Prostate gland (tissue), 2 donors: ENCODE measurements around the gene MEIOB. TPM values are rescaled to one million over a fixed set of nuclear protein-coding genes. Genes with fewer than 3 reads are reported as not detected.

Experiments
- DNase-seq: peaks from one replicate; pipeline ENCODE4 v3.0.0-alpha.2; 2019; ENCODE audit warnings: low spot score
- H3K27ac ChIP-seq, 2 donors: fragments of 200-600 bp; sonication (generic); 2 replicates each; pipeline ENCODE4 v1.5.1; 2017 to 2019
- H3K27me3 ChIP-seq: fragments of 200-600 bp; sonication (generic); replicated peaks from 2 replicates; pipeline ENCODE4 v1.5.1; 2019; ENCODE audit not compliant: insufficient read depth
- H3K36me3 ChIP-seq, 2 donors: fragments of 200-600 bp; sonication (generic); 1 replicate in 1 of 2; 2 replicates in 1 of 2; pipeline versions ENCODE4 v1.5.1 to v1.8.1; 2017 to 2019
- H3K4me1 ChIP-seq: fragments of 200-600 bp; sonication (generic); replicated peaks from 2 replicates; pipeline ENCODE4 v1.5.1; 2019
- H3K4me3 ChIP-seq, 2 donors: fragments of 200-600 bp; sonication (generic); 2 replicates each; pipeline ENCODE4 v1.5.1; 2017 to 2019
- H3K9me3 ChIP-seq: fragments of 200-600 bp; sonication (generic); 2 replicates; pipeline ENCODE4 v1.5.1; 2017
- POLR2A ChIP-seq: fragments of 450-650 bp; IDR thresholded peaks from one replicate; pipeline ENCODE4 v1.6.1; 2016; ENCODE audit warnings: antibody characterized with exemption, mild to moderate bottlenecking
- POLR2AphosphoS5 ChIP-seq: sonication (generic); formaldehyde crosslinking; IDR thresholded peaks from one replicate; pipeline ENCODE4 v1.6.1; 2017; ENCODE audit warnings: antibody characterized with exemption
- WGBS: methylation state at CpG from one replicate; pipeline ENCODE4 v1.1.5; 2018; 5-methylcytosine and 5-hydroxymethylcytosine counted together
- intact Hi-C: fragments of 100-400 bp; cut with DNase I; formaldehyde crosslinking; loops from one replicate; pipeline ENCODE4 v1.14.2; 2022
- total RNA-seq, 2 donors: library from RNA; depleted of rRNA; stranded (reverse); fragments of >200 nt; gene quantifications; one replicate each; pipeline ENCODE4 v1.1.0, GENCODE V29; 2016
- TF ChIP-seq, protein P1 (sequence below), 4 experiments: fragments of 200-600 bp in 2 of 4; fragments of 450-650 bp in 2 of 4; sonication (generic) in 2 of 4; IDR thresholded peaks; 1 replicate in 3 of 4; 2 replicates in 1 of 4; pipeline ENCODE4 v1.5.1; 2016 to 2019; ENCODE audit warnings: antibody characterized with exemption in 4 of 4, mild to moderate bottlenecking in 2 of 4, moderate library complexity in 2 of 4

The MEIOB gene
- total RNA-seq, 2 donors from 2014 or later, result 14.4 TPM; not detected in 1

DNA sequence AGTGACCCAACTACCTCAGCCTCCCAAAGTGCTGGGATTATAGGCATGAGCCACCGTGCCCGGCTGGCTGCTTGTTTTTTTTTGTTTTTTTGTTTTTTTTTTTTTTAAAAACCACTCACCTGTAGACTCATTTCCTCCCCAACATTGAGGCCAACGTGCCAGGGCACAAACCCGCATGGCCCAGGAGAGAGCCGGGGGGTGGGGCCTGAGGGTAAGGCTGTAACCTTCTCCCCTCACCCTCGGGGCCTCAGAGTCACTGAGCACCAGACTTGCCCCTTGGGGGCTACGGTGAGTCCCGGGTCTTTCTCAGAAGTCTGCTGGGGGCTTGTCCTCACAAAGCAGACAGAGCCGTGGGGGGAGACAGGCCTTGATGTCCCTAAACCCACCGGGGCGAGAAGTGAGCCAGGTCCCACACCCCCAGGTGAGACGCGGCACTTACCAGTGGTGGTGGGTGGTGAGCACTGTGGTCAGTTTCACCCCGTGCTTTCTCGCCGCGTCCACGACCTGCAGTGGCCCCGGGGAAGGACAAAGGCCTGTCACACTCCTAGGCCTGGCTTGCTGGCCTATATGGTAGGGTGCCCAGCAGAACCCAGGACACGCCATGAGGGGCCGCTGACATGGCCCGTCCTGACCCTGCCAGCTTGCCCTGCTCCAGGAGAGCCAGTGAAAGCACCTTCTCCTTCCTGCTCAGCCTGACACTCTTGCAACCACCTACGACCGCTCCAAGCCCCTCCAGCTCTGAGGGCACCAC is 49.9 kb downstream of the MEIOB start:
- no peak for DNase-seq
- Histone ChIP-seq H3K36me3 (peaks cover 3 to 7% of the 10 kb centered on the region in 2 donors), H3K9me3 (no peaks in the 10 kb centered on the region), H3K27me3 (no peaks in the 10 kb centered on the region), H3K4me3 (no peak overlapping the region), H3K27ac (no peak overlapping the region), H3K4me1 (no peaks in the 10 kb centered on the region)
- 89% methylated on average over 24 of the region's 24 CpGs for WGBS
- TF ChIP-seq POLR2AphosphoS5 (no peak), POLR2A (no peak)
- TF ChIP-seq, protein P1, sequence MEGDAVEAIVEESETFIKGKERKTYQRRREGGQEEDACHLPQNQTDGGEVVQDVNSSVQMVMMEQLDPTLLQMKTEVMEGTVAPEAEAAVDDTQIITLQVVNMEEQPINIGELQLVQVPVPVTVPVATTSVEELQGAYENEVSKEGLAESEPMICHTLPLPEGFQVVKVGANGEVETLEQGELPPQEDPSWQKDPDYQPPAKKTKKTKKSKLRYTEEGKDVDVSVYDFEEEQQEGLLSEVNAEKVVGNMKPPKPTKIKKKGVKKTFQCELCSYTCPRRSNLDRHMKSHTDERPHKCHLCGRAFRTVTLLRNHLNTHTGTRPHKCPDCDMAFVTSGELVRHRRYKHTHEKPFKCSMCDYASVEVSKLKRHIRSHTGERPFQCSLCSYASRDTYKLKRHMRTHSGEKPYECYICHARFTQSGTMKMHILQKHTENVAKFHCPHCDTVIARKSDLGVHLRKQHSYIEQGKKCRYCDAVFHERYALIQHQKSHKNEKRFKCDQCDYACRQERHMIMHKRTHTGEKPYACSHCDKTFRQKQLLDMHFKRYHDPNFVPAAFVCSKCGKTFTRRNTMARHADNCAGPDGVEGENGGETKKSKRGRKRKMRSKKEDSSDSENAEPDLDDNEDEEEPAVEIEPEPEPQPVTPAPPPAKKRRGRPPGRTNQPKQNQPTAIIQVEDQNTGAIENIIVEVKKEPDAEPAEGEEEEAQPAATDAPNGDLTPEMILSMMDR (IDR thresholded peaks at IDR 0.05), result no peak
- intact Hi-C loops, result no loop called here

DNA sequence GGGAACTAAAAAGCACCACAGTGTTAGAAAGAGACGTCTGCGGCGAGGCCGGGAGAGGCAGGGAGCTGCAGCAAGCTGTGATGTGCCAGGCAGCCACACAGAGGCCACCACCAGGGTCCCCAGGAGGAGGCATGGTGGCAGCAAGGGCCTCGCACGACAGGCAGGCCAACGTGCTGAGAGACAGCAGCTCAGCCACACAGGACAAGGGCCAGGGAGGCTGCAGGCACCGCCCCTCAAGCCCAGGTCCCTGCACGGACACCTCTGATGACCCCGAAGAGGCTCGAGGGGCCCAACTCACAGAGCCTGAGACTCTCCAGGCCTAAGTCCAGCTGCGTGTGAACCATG is 51.0 kb downstream of the MEIOB start:
- no peak overlapping the region for H3K4me3 ChIP-seq
- peaks cover 3 to 16% of the 10 kb centered on the region in 2 donors for H3K36me3 ChIP-seq
- H3K4me1 ChIP-seq, result no peaks in the 10 kb centered on the region
- intact Hi-C loops, result no loop called here
- TF ChIP-seq POLR2A (no peak), POLR2AphosphoS5 (no peak)
- TF ChIP-seq, protein P1 (IDR thresholded peaks at IDR 0.05), result no peak
- no peaks in the 10 kb centered on the region for H3K9me3 ChIP-seq
- no peaks in the 10 kb centered on the region for H3K27me3 ChIP-seq
- DNase-seq, result no peak
- 91% methylated on average over 11 of the region's 12 CpGs for WGBS
- no peak overlapping the region for H3K27ac ChIP-seq

DNA sequence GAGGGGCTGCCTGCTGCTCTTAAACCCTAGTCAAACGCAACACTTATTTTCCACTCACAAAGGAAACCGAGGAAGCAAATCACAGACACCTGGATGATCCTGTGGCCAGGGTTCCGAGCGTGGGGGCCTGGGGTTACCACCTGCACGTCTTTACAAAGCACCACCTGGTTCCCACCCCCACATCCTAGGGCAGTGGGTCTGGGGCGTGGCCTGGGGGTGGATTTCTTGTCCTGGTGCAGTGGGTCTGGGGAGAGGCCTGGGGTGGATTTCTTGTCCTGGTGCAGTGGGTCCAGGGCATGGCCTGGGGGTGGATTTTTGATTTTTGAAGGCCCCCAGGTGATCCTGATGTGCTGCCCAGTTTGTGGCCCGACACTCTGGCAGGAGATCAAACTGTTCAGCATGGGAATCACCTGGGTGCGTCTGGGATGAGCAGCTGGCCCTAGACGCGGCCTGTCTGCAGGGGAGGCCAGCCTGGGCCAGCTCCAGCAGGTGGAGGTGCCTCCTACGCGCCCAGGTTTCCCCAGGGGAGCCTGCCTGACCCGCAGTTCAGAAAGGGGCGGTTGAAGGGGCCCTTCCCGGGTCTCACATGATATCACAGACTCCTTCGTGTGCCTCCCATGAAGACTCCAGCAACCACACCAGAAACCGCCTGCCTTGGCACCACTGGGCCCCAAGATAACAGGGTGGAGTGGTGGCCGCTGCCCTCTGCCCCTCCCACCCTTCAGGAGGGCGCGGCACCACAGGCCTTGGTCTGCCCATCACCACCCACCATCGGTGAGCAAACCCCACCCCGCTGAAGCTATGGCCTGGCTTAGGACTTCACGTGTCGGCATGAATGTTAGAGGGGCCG is 51.6 kb downstream of the MEIOB start:
- H3K27ac ChIP-seq, result no peak overlapping the region
- intact Hi-C loops, result no loop called here
- H3K4me1 ChIP-seq, result no peaks in the 10 kb centered on the region
- H3K36me3 ChIP-seq, result peaks cover 3 to 16% of the 10 kb centered on the region in 2 donors
- no peaks in the 10 kb centered on the region for H3K27me3 ChIP-seq
- DNase-seq, result no peak
- no peak overlapping the region for H3K4me3 ChIP-seq
- 88% methylated on average over 21 of the region's 25 CpGs for WGBS
- no peaks in the 10 kb centered on the region for H3K9me3 ChIP-seq
- TF ChIP-seq POLR2AphosphoS5 (no peak), POLR2A (no peak)
- TF ChIP-seq, protein P1 (IDR thresholded peaks at IDR 0.05), result no peak

DNA sequence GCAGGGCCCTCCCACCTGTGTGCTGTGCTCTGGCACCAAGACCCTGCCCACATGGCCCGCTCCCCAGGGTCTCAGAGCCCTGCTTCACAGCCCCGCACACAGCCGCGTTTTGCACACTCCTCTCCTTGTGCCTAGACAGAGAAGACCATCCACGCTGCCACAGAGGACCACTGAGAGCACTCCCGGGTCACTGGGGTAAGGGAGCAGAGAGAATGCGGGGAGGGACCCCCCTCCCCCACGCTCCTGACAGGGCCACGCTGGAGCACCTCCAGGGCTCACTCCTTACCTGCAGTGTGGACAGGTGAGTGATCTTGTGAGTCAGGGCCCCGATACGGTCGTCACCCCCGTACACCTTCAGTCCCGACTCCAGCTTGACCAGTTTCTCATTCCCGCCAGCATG is 52.4 kb downstream of the MEIOB start:
- Histone ChIP-seq H3K36me3 (peaks cover 3 to 16% of the 10 kb centered on the region in 2 donors), H3K4me3 (no peak overlapping the region), H3K27ac (no peak overlapping the region), H3K4me1 (no peaks in the 10 kb centered on the region), H3K9me3 (no peaks in the 10 kb centered on the region), H3K27me3 (no peaks in the 10 kb centered on the region)
- WGBS, result 90% methylated on average over 13 of the region's 15 CpGs
- intact Hi-C loops, result no loop called here
- TF ChIP-seq, protein P1 (IDR thresholded peaks at IDR 0.05), result no peak
- TF ChIP-seq POLR2A (no peak), POLR2AphosphoS5 (no peak)
- no peak for DNase-seq
